DOHH2 (cell line): ENCODE results near the gene SPOUT1.

Experiments used
- CTCF ChIP-seq: fragments of 200-600 bp; sonication (generic); IDR thresholded peaks from one replicate; pipeline ENCODE4 v1.5.1; 2014; ENCODE audit warnings: antibody characterized with exemption, mild to moderate bottlenecking, low read depth, low read length; ENCODE audit not compliant: poor library complexity, severe bottlenecking
- EZH2phosphoT487 ChIP-seq: fragments of 200-600 bp; sonication (generic); IDR thresholded peaks from 2 replicates; pipeline ENCODE4 v1.6.1; 2017; ENCODE audit warnings: borderline replicate concordance, mild to moderate bottlenecking, antibody characterized with exemption, low read length, moderate library complexity, mixed read lengths

GRCh38 chr9:128845186-128845931 is 15.8 kb upstream of the SPOUT1 start:
- TF ChIP-seq CTCF (no peak), EZH2phosphoT487 (no peak)
